Ovary (tissue), 9 donors: ENCODE results near the gene POU2F3. TPM values are rescaled to one million over a fixed set of nuclear protein-coding genes. Genes with fewer than 3 reads are reported as not detected.

Source experiments
- DNase-seq, 5 donors: peaks; one replicate each; pipeline ENCODE4 v3.0.0-alpha.2; 2019 to 2020
- H3K27ac ChIP-seq, 2 donors: fragments of 200-600 bp; one replicate each; pipeline versions ENCODE4 v1.5.1 to v1.8.0; 2019 to 2022
- H3K27me3 ChIP-seq: fragments of 200-600 bp; one replicate; pipeline ENCODE4 v1.8.0; 2022
- H3K36me3 ChIP-seq: fragments of 200-600 bp; sonication (generic); one replicate; pipeline ENCODE4 v1.5.1; 2019
- H3K4me1 ChIP-seq: one replicate; pipeline ENCODE4 v1.8.1; 2013; ENCODE audit warnings: mild to moderate bottlenecking, moderate library complexity; ENCODE audit not compliant: insufficient read depth
- H3K4me3 ChIP-seq: fragments of 200-600 bp; sonication (generic); one replicate; pipeline ENCODE4 v1.5.1; 2017
- H3K9me3 ChIP-seq, 2 donors: fragments of 200-600 bp in 1 of 2; sonication (generic) in 1 of 2; one replicate each; pipeline versions ENCODE4 v1.5.1 to v1.8.1; 2013 to 2019; ENCODE audit warnings: mild to moderate bottlenecking in 1 of 2, moderate library complexity in 1 of 2
- EP300 ChIP-seq: sonication (generic); formaldehyde crosslinking; IDR thresholded peaks from one replicate; pipeline ENCODE4 v1.6.1; 2017; ENCODE audit warnings: antibody characterized with exemption
- POLR2A ChIP-seq: fragments of 450-650 bp; IDR thresholded peaks from one replicate; pipeline ENCODE4 v1.6.1; 2017; ENCODE audit warnings: antibody characterized with exemption, mild to moderate bottlenecking, moderate library complexity
- WGBS, 3 donors: extraction: QIAGEN DNeasy Blood & Tissue Kit in 1 of 3; methylation state at CpG; one replicate each; pipeline versions ENCODE4 v1.1.5 to v1.1.7; 2013 to 2017; 5-methylcytosine and 5-hydroxymethylcytosine counted together
- intact Hi-C, 4 donors: fragments of 100-400 bp; cut with DNase I; formaldehyde crosslinking; loops; one replicate each; pipeline versions ENCODE4 v1.11.0 to v1.15.1; 2022 to 2023
- polyA plus RNA-seq, 2 donors: library from polyadenylated mRNA; stranded (reverse); fragments of 200-250 nt in 1 of 2; fragments of 350-450 nt in 1 of 2; fragmentation: Illumina TruSeq in 1 of 2; extraction: RNeasy Lipid Tissue Mini Kit (QIAGEN cat#74804) in 1 of 2; gene quantifications; one replicate each; pipeline ENCODE4 v1.2.3, GENCODE V29; 2013 to 2014
- total RNA-seq, 7 donors: library from RNA; depleted of rRNA in 2 of 7; stranded (reverse); fragments of >200 nt in 2 of 7; fragmentation: NEBNext Ultra II Directional in 3 of 7; extraction: Animal tissue kit (Norgen Biotek cat#: 25700) in 3 of 7; gene quantifications; one replicate each; pipeline versions ENCODE4 v1.1.0 to v1.2.4, GENCODE V29; 2016 to 2023
- TF ChIP-seq, protein P1 (sequence below), 3 donors: fragments of 450-650 bp in 2 of 3; fragments of 200-600 bp in 1 of 3; IDR thresholded peaks; one replicate each; pipeline versions ENCODE4 v1.5.1 to v1.8.0; 2016 to 2022; ENCODE audit warnings: antibody characterized with exemption in 3 of 3, mild to moderate bottlenecking in 1 of 3
- donor health status: DM: no; HTN: no; CAD: no; lungs with moderate emphysema.
- donor health status: DM: no; HTN: no; CAD: no.
- donor health status: Bipolar disorder and iron deficiency.
- donor health status: DM: yes; HTN: yes; CAD: no.
- donor health status: DM: no; HTN: no; CAD: no.
- donor health status: DM: yes; HTN: yes; CAD: no.

POU2F3 gene
- total and polyA plus RNA-seq, 9 donors: 0.05 to 1.0 (median 0.22) TPM; not detected in 2

DNA sequence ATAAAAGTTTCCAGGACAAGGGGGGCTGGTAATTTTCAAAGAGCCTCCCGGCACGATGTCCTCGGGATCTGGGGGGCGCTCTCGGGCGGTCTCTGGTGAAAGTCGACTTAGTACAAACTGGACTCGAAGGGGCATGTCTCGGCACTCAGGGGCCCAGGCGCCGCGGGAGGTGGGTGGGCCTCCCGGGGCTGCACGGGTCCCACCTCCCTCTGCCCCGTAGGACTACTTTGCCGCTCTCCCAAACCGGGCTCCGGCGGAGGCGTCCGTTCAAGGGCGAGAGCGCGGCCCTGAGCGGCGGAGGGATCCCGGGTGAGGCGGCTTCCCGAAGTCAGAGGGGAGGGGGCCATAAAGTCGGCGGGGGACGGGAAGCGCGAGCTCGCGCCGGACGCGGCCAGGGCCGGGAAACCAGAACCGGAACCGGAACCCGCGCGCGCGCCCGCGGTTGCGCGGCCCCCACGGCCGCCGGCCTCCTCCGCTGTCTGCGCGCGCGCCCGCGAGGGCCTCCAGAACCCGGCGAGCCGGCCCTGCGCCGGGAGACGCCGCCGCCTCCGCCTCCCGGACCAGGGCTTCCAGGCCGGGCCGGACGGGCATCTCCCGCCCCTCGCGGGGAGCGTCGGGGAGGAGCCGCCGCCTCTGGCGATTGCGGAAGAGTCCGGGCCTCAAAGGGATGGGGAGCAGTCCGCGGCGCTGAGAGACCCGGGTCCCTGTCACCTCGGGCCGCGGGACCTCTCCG is 96.1 kb downstream of the POU2F3 start, which contains the start of gene ARHGEF12:
ARHGEF12 (plus strand) TSS at position 506 of the 733 bp plus-strand sequence. CDS start 831 bp downstream, outside the sequence.
- intact Hi-C loops: loop anchor here in 3 of 4 donors (10.0 kb wide), 1 partner anchor 99 kb away; no protein-coding TSS in a partner anchor
- no peaks in the 10 kb centered on the region for H3K9me3 ChIP-seq
- no peaks in the 10 kb centered on the region for H3K27me3 ChIP-seq
- TF ChIP-seq, protein P1, sequence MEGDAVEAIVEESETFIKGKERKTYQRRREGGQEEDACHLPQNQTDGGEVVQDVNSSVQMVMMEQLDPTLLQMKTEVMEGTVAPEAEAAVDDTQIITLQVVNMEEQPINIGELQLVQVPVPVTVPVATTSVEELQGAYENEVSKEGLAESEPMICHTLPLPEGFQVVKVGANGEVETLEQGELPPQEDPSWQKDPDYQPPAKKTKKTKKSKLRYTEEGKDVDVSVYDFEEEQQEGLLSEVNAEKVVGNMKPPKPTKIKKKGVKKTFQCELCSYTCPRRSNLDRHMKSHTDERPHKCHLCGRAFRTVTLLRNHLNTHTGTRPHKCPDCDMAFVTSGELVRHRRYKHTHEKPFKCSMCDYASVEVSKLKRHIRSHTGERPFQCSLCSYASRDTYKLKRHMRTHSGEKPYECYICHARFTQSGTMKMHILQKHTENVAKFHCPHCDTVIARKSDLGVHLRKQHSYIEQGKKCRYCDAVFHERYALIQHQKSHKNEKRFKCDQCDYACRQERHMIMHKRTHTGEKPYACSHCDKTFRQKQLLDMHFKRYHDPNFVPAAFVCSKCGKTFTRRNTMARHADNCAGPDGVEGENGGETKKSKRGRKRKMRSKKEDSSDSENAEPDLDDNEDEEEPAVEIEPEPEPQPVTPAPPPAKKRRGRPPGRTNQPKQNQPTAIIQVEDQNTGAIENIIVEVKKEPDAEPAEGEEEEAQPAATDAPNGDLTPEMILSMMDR (IDR thresholded peaks at IDR 0.05): peak in 1 of 3 donors; percentile 36
- TF ChIP-seq EP300 (peak; percentile 83), POLR2A (peak; percentile 84)
- H3K4me1 ChIP-seq: peaks cover 5% of the 10 kb centered on the region
- H3K27ac ChIP-seq: peak within 1 kb of the TSS; percentile 93 to 95
- H3K4me3 ChIP-seq: peak within 1 kb of the TSS; percentile 67
- WGBS, 3 donors: 0 to 1% (median 0%) methylated on average over 26 to 92 of the region's 92 CpGs
- peak; percentile 97 to 98 (median 98) for DNase-seq
- no peaks in the 10 kb centered on the region for H3K36me3 ChIP-seq

- Histone ChIP-seq H3K4me3 (peak overlapping the region; percentile 67), H3K9me3 (no peaks in the 10 kb centered on the region), H3K36me3 (no peaks in the 10 kb centered on the region), H3K27me3 (no peaks in the 10 kb centered on the region), H3K27ac (peak overlapping the region; percentile 93 to 95), H3K4me1 (peaks cover 2% of the 10 kb centered on the region)
- intact Hi-C loops: loop anchor here in 3 of 4 donors (10.0 kb wide), 1 partner anchor 98 kb away; no protein-coding TSS in a partner anchor
- peak; percentile 51 to 66 (median 62) for DNase-seq
- WGBS, 3 donors: 0 to 1% (median 0%) methylated on average over 28 to 56 of the region's 56 CpGs
- TF ChIP-seq, protein P1 (IDR thresholded peaks at IDR 0.05): peak in 1 of 3 donors; percentile 13
- no peak for TF ChIP-seq EP300
Measured at GRCh38 chr11:120336641-120337354, 96.9 kb downstream of the POU2F3 start.

DNA sequence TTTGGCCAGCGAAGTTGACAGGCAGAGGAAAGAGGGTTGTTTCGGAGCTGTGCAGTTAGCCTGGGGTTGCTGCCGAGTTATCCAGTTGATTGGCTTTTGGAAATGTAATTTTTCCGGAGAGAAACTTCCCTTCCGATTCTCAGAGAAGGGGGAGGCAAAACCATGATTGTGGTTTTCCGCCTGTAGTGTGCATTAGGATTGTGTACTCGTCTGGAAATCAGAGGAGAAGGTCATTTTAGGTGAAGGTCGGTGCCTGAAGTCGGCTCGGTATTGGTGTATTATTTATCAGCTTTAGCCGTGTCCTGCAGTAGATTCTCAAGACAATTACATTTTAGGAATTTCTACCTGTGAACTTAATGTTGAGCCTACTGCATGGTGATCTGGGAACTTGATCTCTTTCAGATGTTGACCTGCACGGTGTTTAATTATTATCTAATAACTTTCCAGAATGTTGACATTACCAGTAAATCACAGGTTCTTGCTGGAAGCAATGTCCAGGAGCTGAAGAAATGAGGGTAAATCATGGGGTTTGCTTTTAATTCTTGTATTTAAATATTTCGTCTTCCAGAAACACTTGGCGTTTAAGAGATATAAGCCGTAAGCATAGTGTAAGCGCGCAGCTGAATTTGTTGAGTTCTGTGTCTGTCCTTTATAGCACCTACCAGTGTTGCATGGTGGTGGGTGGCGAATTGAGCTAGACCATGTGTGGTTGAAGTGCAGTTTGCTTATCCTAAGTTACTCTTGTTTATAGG is 97.6 kb downstream of the POU2F3 start:
- H3K27ac ChIP-seq: peak overlapping the region; percentile 93 to 95
- H3K4me1 ChIP-seq: peaks cover 2% of the 10 kb centered on the region
- H3K4me3 ChIP-seq: peak overlapping the region; percentile 67
- no peaks in the 10 kb centered on the region for H3K27me3 ChIP-seq
- H3K36me3 ChIP-seq: no peaks in the 10 kb centered on the region
- intact Hi-C loops: loop anchor here in 3 of 4 donors (10.0 kb wide), 1 partner anchor 97 kb away; no protein-coding TSS in a partner anchor
- H3K9me3 ChIP-seq: no peaks in the 10 kb centered on the region
- WGBS, 3 donors: 1 to 2% (median 2%) methylated on average over 18 of the region's 18 CpGs
- TF ChIP-seq, protein P1 (IDR thresholded peaks at IDR 0.05): no peak
- TF ChIP-seq EP300: no peak
- no peak for DNase-seq
